Measurements from ENCODE around the gene ADGRL2.

DNA sequence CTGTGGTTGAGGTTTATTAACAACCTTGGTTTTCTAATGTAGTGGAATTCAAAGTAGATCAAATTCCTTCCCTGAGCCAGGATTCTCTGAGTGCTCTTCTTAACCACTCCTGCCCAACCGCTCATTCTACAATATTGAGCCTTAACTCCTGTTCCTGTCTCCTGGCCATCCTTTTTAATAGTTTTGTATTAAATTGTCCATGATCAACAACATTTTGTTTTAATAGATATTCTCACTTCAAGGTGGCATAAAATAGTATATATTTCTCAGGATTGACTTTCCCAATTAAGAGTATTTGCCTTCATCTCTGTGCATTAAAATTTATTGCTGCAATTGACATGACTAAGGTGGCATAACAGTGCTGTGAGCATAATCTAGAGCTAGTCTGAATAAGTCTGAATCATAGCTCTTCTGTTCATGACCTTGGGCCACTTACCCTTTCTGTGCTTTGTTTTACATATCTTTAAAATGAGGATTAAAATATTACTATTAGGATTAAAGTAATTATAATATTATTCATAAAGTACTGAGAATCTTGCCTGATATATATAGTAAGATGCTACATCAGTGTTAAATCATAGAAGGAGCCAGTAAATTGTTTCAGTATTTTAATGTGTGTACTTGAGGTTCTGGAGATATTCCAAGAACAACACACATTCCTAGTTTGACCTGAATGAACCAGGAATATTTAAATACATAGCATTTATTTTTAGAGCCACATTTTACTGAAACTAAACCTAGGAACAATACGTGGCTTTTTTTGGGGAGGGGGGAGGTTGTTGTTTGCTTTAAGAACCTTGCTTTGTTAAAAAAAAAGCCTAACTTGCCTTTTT lies 76.4 kb downstream of the ADGRL2 start:
- TF ChIP-seq, protein P1, sequence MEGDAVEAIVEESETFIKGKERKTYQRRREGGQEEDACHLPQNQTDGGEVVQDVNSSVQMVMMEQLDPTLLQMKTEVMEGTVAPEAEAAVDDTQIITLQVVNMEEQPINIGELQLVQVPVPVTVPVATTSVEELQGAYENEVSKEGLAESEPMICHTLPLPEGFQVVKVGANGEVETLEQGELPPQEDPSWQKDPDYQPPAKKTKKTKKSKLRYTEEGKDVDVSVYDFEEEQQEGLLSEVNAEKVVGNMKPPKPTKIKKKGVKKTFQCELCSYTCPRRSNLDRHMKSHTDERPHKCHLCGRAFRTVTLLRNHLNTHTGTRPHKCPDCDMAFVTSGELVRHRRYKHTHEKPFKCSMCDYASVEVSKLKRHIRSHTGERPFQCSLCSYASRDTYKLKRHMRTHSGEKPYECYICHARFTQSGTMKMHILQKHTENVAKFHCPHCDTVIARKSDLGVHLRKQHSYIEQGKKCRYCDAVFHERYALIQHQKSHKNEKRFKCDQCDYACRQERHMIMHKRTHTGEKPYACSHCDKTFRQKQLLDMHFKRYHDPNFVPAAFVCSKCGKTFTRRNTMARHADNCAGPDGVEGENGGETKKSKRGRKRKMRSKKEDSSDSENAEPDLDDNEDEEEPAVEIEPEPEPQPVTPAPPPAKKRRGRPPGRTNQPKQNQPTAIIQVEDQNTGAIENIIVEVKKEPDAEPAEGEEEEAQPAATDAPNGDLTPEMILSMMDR (IDR thresholded peaks at IDR 0.05) = no peak
- TF ChIP-seq POLR2A (IDR thresholded peaks at IDR 0.05) (no peak), POLR2AphosphoS5 (IDR thresholded peaks at IDR 0.05) (no peak)
